IMR-90 (cell line): ENCODE measurements around the gene FRK. TPM values are rescaled to one million over a fixed set of nuclear protein-coding genes. Genes with fewer than 3 reads are reported as not detected.

Experiments
- ATAC-seq: fragments of 200-7000 bp; cut with Tn5 transposase; 2 replicates; pipeline ENCODE4 v1.9.1; 2020; ENCODE audit warnings: low read depth, mild to moderate bottlenecking, moderate library complexity
- BruUV-seq: library from RNA; stranded (reverse); fragments of 400-500 nt; replicated peaks from 2 replicates; lab custom pipeline; 2021; lab: Mats Ljungman, UMichigan
- CTCF ChIA-PET: fragments of 300-600 bp; formaldehyde crosslinking; extraction: SDS; loops from one replicate; lab custom pipeline; 2021; ENCODE audit warnings: antibody characterized with exemption; lab: Yijun Ruan, JAX
- POLR2A ChIA-PET: fragments of 300-600 bp; sonication (Branson Sonifier 250); formaldehyde crosslinking; loops from one replicate; lab custom pipeline; 2022; ENCODE audit warnings: antibody characterized with exemption; ENCODE audit not compliant: unreplicated experiment; lab: Charles Lee
- DNase-seq: peaks from one replicate; pipeline ENCODE4 v3.0.0; 2013
- H2AFZ ChIP-seq: replicated peaks from 2 replicates; pipeline ENCODE3; 2013; ENCODE audit warnings: low read length, mild to moderate bottlenecking; ENCODE audit not compliant: poor library complexity
- H2AK5ac ChIP-seq: 2 replicates; pipeline ENCODE4 v1.6.1; 2013; ENCODE audit warnings: low read depth, low read length, inconsistent platforms
- H2AK9ac ChIP-seq: replicated peaks from 2 replicates; pipeline ENCODE3; 2013; ENCODE audit warnings: mild to moderate bottlenecking, low read depth, low read length, moderate library complexity; ENCODE audit not compliant: poor library complexity
- H2BK120ac ChIP-seq: 2 replicates; pipeline ENCODE4 v1.6.1; 2013; ENCODE audit warnings: low read depth, low read length, inconsistent platforms
- H2BK15ac ChIP-seq: 3 replicates; pipeline ENCODE4 v1.6.1; 2013; ENCODE audit warnings: low read depth, low read length, inconsistent platforms
- H2BK20ac ChIP-seq: 2 replicates; pipeline ENCODE4 v1.6.1; 2013; ENCODE audit warnings: low read depth, mild to moderate bottlenecking, inconsistent platforms, low read length, moderate library complexity
- H2BK5ac ChIP-seq: 2 replicates; pipeline ENCODE4 v1.6.1; 2013; ENCODE audit warnings: mild to moderate bottlenecking, low read depth, low read length, inconsistent platforms; ENCODE audit not compliant: poor library complexity, severe bottlenecking
- H3K14ac ChIP-seq: replicated peaks from 2 replicates; pipeline ENCODE4 v1.6.1; 2013; ENCODE audit warnings: low read depth, low read length, inconsistent platforms
- H3K18ac ChIP-seq: 2 replicates; pipeline ENCODE4 v1.6.1; 2013; ENCODE audit warnings: low read depth, low read length, control low read depth
- H3K23ac ChIP-seq: 2 replicates; pipeline ENCODE4 v1.6.1; 2013; ENCODE audit warnings: low read depth, low read length, inconsistent platforms
- H3K27ac ChIP-seq: 2 replicates; pipeline ENCODE4 v1.5.1; 2013; ENCODE audit warnings: mild to moderate bottlenecking, control low read depth, low read length; ENCODE audit not compliant: insufficient read depth
- H3K27me3 ChIP-seq: 2 replicates; pipeline ENCODE4 v1.6.1; 2013; ENCODE audit warnings: low read length; ENCODE audit not compliant: control insufficient read depth, insufficient read depth
- H3K36me3 ChIP-seq: 2 replicates; pipeline ENCODE4 v1.6.1; 2013; ENCODE audit warnings: low read length, mixed read lengths; ENCODE audit not compliant: control insufficient read depth, insufficient read depth
- H3K4ac ChIP-seq: 2 replicates; pipeline ENCODE4 v1.6.1; 2013; ENCODE audit warnings: low read depth, low read length, inconsistent platforms
- H3K4me1 ChIP-seq: 2 replicates; pipeline ENCODE4 v1.6.1; 2013; ENCODE audit warnings: low read length, mixed read lengths; ENCODE audit not compliant: control insufficient read depth, insufficient read depth
- H3K4me2 ChIP-seq: 2 replicates; pipeline ENCODE4 v1.6.1; 2013; ENCODE audit warnings: low read depth, mild to moderate bottlenecking, control low read depth, low read length, moderate library complexity
- H3K4me3 ChIP-seq: 2 replicates; pipeline ENCODE4 v1.5.1; 2013; ENCODE audit warnings: low read depth, mild to moderate bottlenecking, control low read depth, low read length, moderate library complexity; ENCODE audit not compliant: insufficient read depth
- H3K56ac ChIP-seq: 2 replicates; pipeline ENCODE4 v1.6.1; 2013; ENCODE audit warnings: low read length, inconsistent platforms; ENCODE audit not compliant: insufficient read depth; ENCODE audit errors: extremely low read depth
- H3K79me1 ChIP-seq, 2 experiments: 2 replicates each; pipeline ENCODE4 v1.6.1; 2013; ENCODE audit warnings: low read length in 2 of 2, inconsistent platforms in 1 of 2, low read depth in 1 of 2
- H3K9ac ChIP-seq: 2 replicates; pipeline ENCODE4 v1.6.1; 2013; ENCODE audit warnings: low read depth, low read length, control low read depth
- H3K9me1 ChIP-seq: 2 replicates; pipeline ENCODE4 v1.6.1; 2013; ENCODE audit warnings: low read length, inconsistent platforms; ENCODE audit not compliant: insufficient read depth
- H3K9me3 ChIP-seq: 2 replicates; pipeline ENCODE4 v1.6.1; 2013; ENCODE audit warnings: low read length; ENCODE audit not compliant: control insufficient read depth, insufficient read depth
- H4K20me1 ChIP-seq: 2 replicates; pipeline ENCODE4 v1.6.1; 2013; ENCODE audit warnings: low read length, inconsistent platforms; ENCODE audit not compliant: insufficient read depth
- H4K5ac ChIP-seq: 2 replicates; pipeline ENCODE4 v1.6.1; 2013; ENCODE audit warnings: mild to moderate bottlenecking, low read depth, low read length, control low read depth
- H4K8ac ChIP-seq, 2 experiments: 2 replicates each; pipeline ENCODE4 v1.6.1; 2013; ENCODE audit warnings: low read depth in 2 of 2, low read length in 2 of 2, control low read depth in 1 of 2, inconsistent platforms in 1 of 2
- H4K91ac ChIP-seq: 2 replicates; pipeline ENCODE4 v1.6.1; 2013; ENCODE audit warnings: low read depth, low read length, inconsistent platforms; ENCODE audit not compliant: insufficient read depth
- BHLHE40 ChIP-seq: fragments of 150-350 bp; IDR thresholded peaks from 2 replicates; pipeline ENCODE4 v1.6.1; 2016; ENCODE audit warnings: mild to moderate bottlenecking, low read depth, low read length
- CEBPB ChIP-seq: IDR thresholded peaks from 2 replicates; pipeline ENCODE4 v1.6.1; 2012; ENCODE audit warnings: low read depth, low read length, improper control_type of control experiment
- CHD1 ChIP-seq: IDR thresholded peaks from 2 replicates; pipeline ENCODE4 v1.6.1; 2012; ENCODE audit warnings: low read depth, low read length, improper control_type of control experiment
- FOS ChIP-seq: fragments of 150-350 bp; IDR thresholded peaks from 2 replicates; pipeline ENCODE4 v1.6.1; 2016; ENCODE audit warnings: low read depth, low read length
- MAFK ChIP-seq: IDR thresholded peaks from 2 replicates; pipeline ENCODE4 v1.6.1; 2012; ENCODE audit warnings: low read depth, low read length, improper control_type of control experiment
- MXI1 ChIP-seq: IDR thresholded peaks from 2 replicates; pipeline ENCODE4 v1.6.1; 2012; ENCODE audit warnings: low read depth, mild to moderate bottlenecking, low read length, moderate library complexity, borderline replicate concordance
- NFE2L2 ChIP-seq: fragments of 150-350 bp; IDR thresholded peaks from 2 replicates; pipeline ENCODE4 v1.6.1; 2016; ENCODE audit warnings: low read depth, mild to moderate bottlenecking, low read length
- POLR2A ChIP-seq: IDR thresholded peaks from 2 replicates; pipeline ENCODE4 v1.6.1; 2012; ENCODE audit warnings: mild to moderate bottlenecking, low read depth, low read length
- RFX5 ChIP-seq: IDR thresholded peaks from 2 replicates; pipeline ENCODE4 v1.8.0; 2012; ENCODE audit warnings: low read depth, mild to moderate bottlenecking, low read length, moderate library complexity
- WGBS, 2 experiments: methylation state at CpG; one replicate each; pipeline versions ENCODE4 v1.1.5 to v1.1.7; 2013; ENCODE audit warnings: missing lambda C conversion rate in 2 of 2; ENCODE audit not compliant: insufficient read length in 1 of 2; ENCODE audit errors: extremely low coverage in 2 of 2; 5-methylcytosine and 5-hydroxymethylcytosine counted together
- dilution Hi-C: fragments of 300-500 bp; cut with HindIII; formaldehyde crosslinking; loops from one replicate; pipeline ENCODE4 v1.14.3; 2018; ENCODE audit warnings: low sequenced_read_pairs; ENCODE audit not compliant: unreplicated experiment
- in situ Hi-C: fragments of 300-500 bp; cut with MboI; formaldehyde crosslinking; loops from 3 replicates; pipeline ENCODE4 v1.14.3; 2019; ENCODE audit warnings: low sequenced_read_pairs, inconsistent platforms, mixed read lengths
- intact Hi-C: fragments of 100-400 bp; cut with micrococcal nuclease; formaldehyde crosslinking; loops from 2 replicates; pipeline ENCODE4 v1.10.0; 2022
- polyA plus RNA-seq, 3 experiments: library from polyadenylated mRNA; depleted of rRNA; stranded (reverse); fragments of >200 nt; gene quantifications; 2 replicates each; pipeline ENCODE4 v1.2.3, GENCODE V29; 2012; ENCODE audit warnings: low replicate concordance in 1 of 3
- total RNA-seq: library from RNA; depleted of rRNA; stranded (reverse); fragments of >200 nt; gene quantifications from 2 replicates; pipeline ENCODE4 v1.2.3, GENCODE V29; 2012
- TF ChIP-seq, protein P1 (sequence below): fragments of 150-350 bp; IDR thresholded peaks from 2 replicates; pipeline ENCODE4 v1.6.1; 2017; ENCODE audit warnings: mild to moderate bottlenecking, antibody characterized with exemption, low read length, low read depth
- TF ChIP-seq, protein P2 (sequence below): conservative IDR thresholded peaks from 2 replicates; pipeline ENCODE4 v1.5.1; 2012; ENCODE audit warnings: mild to moderate bottlenecking, low read depth, low read length, improper control_type of control experiment

Gene FRK
- total and polyA plus RNA-seq, 2 of the 4 experiments (the other 2 are of a cell fraction) = under 0.01 to 0.02 TPM

DNA sequence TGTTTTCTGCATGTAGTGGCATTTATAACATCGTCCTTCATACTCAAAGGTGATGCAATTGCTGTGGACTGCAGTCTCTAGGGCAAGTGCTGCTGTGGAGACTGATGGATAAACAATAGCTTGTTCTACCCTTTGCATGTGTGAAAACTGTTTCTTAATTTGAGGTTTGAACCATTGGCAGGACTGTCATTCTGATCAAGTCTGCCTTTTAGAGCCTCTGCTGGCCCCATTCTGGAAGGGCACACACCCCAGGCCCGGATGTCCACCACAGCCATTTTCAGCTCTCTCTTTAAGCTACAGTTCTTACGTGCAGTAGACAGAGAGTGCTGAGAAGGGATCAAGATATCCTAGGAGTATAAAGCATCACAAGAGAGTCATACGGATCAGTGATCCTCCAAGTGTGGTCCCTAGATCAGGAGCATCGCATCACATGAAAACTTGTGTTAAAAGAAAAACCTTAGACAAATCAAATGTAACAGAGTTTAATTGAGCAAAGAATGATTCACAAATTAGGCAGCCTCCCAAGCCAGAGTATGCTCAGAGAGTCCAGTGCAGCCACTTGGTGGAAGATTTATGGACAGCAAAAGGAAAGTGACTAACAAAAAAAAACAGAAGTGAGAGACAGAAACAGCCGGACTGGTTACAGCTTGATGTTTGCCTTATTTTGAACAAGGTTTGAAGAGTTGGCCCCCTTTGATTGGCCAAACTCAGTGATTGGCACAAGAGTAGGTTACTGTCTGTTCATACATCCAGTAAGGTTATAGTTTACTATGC is 52.0 kb downstream of the FRK start:
- Histone ChIP-seq H3K27me3 (no peaks in the 10 kb centered on the region), H2AFZ (peak overlapping the region; percentile 19), H4K8ac (0 out of 4 replicates have a peak overlapping the region, but pooled peaks of 1 of the 2 experiments have one; percentile 58), H3K9ac (no peak overlapping the region), H4K91ac (no peak overlapping the region), H2BK120ac (peak overlapping the region; percentile 61), H3K14ac (no peak overlapping the region), H2AK9ac (no peak overlapping the region), H3K4me3 (no peak overlapping the region), H3K27ac (peak overlapping the region; percentile 11; the same call in 1 of the 2 replicates), H2BK20ac (peak overlapping the region; percentile 6), H2BK15ac (no peak overlapping the region; the same call in 2 of the 3 replicates), H3K4ac (peak overlapping the region; percentile 42), H3K4me2 (peak overlapping the region; percentile 40), H3K18ac (peak overlapping the region; percentile 49; the same call in 1 of the 2 replicates), H2BK5ac (peak overlapping the region; percentile 52), H3K36me3 (no peaks in the 10 kb centered on the region), H2AK5ac (no peak overlapping the region), H4K5ac (no peak overlapping the region), H3K4me1 (peaks cover 9% of the 10 kb centered on the region), H3K56ac (no peak overlapping the region; the same call in 1 of the 2 replicates), H4K20me1 (no peaks in the 10 kb centered on the region), H3K23ac (peak overlapping the region; percentile 29; the same call in 1 of the 2 replicates), H3K79me1 (no peaks in the 10 kb centered on the region), H3K9me3 (no peaks in the 10 kb centered on the region), H3K9me1 (peaks cover 3% of the 10 kb centered on the region; the same call in 1 of the 2 replicates)
- TF ChIP-seq CEBPB (peak; percentile 93), CHD1 (no peak), FOS (no peak), RFX5 (no peak), BHLHE40 (0 out of 2 replicates have a peak, but pooled peaks have one; percentile 17), POLR2A (no peak), MAFK (no peak), NFE2L2 (no peak), MXI1 (no peak)
- TF ChIP-seq, protein P1, sequence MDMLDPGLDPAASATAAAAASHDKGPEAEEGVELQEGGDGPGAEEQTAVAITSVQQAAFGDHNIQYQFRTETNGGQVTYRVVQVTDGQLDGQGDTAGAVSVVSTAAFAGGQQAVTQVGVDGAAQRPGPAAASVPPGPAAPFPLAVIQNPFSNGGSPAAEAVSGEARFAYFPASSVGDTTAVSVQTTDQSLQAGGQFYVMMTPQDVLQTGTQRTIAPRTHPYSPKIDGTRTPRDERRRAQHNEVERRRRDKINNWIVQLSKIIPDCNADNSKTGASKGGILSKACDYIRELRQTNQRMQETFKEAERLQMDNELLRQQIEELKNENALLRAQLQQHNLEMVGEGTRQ = no peak
- TF ChIP-seq, protein P2, sequence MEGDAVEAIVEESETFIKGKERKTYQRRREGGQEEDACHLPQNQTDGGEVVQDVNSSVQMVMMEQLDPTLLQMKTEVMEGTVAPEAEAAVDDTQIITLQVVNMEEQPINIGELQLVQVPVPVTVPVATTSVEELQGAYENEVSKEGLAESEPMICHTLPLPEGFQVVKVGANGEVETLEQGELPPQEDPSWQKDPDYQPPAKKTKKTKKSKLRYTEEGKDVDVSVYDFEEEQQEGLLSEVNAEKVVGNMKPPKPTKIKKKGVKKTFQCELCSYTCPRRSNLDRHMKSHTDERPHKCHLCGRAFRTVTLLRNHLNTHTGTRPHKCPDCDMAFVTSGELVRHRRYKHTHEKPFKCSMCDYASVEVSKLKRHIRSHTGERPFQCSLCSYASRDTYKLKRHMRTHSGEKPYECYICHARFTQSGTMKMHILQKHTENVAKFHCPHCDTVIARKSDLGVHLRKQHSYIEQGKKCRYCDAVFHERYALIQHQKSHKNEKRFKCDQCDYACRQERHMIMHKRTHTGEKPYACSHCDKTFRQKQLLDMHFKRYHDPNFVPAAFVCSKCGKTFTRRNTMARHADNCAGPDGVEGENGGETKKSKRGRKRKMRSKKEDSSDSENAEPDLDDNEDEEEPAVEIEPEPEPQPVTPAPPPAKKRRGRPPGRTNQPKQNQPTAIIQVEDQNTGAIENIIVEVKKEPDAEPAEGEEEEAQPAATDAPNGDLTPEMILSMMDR = no peak
- ChIA-PET CTCF (interaction anchor here (0.6 to 1.8 kb wide), 5 partner anchors 52 to 104 kb away, joined by 3 to 14 read pairs (median 3); partner anchors contain the start of gene FRK), POLR2A (interaction anchor here (0.5 to 1.4 kb wide), 2 partner anchors 92 to 594 kb away, joined by 3 to 4 read pairs; partner anchors contain the start of gene NT5DC1)
- intact Hi-C loops = no loop called here
- in situ Hi-C loops = no loop called here
- ATAC-seq (peak; percentile 61), DNase-seq (peak; percentile 58)
- WGBS, 2 experiments = no CpG with 5 or more reads among the region's 6 CpGs
- BruUV-seq = no TSS peak
- dilution Hi-C loops = no loop called here
